PC-9 (cell line): ENCODE measurements around the gene ITK. TPM values are rescaled to one million over a fixed set of nuclear protein-coding genes. Genes with fewer than 3 reads are reported as not detected.
"Not testable (repeated sequence)": the region's sequence is repeated elsewhere in the genome, so short reads cannot be mapped to it uniquely, and the experiment has no call there.

ENCODE experiments used
- BruUV-seq: library from RNA; stranded (reverse); fragments of 400-500 nt; replicated peaks from 2 replicates; lab custom pipeline; 2021; lab: Mats Ljungman, UMichigan
- CTCF ChIA-PET: fragments of 300-600 bp; sonication (Branson Sonifier 250); formaldehyde crosslinking; loops from one replicate; lab custom pipeline; 2022; ENCODE audit warnings: antibody characterized with exemption; lab: Charles Lee
- POLR2A ChIA-PET: fragments of 300-600 bp; sonication (Branson Sonifier 250); formaldehyde crosslinking; loops from one replicate; lab custom pipeline; 2022; ENCODE audit warnings: antibody characterized with exemption; ENCODE audit not compliant: unreplicated experiment; lab: Charles Lee
- DNase-seq, 2 experiments: peaks; one replicate each; pipeline versions ENCODE4 v3.0.0 to v3.0.0-alpha.2; 2015 to 2022; ENCODE audit warnings: mixed read lengths in 1 of 2
- H2AFZ ChIP-seq: fragments of 200-600 bp; sonication (generic); 2 replicates; pipeline ENCODE4 v1.8.1; 2017; ENCODE audit warnings: antibody characterized with exemption
- H3F3A ChIP-seq: fragments of 200-600 bp; sonication (generic); 2 replicates; pipeline ENCODE4 v1.8.1; 2017; ENCODE audit warnings: antibody characterized with exemption, mild to moderate bottlenecking, low read depth; ENCODE audit not compliant: insufficient read depth
- H3K27ac ChIP-seq: fragments of 200-600 bp; sonication (generic); 2 replicates; pipeline ENCODE4 v1.6.1; 2016; ENCODE audit warnings: mixed run types
- H3K27me3 ChIP-seq: fragments of 200-600 bp; sonication (generic); 2 replicates; pipeline ENCODE4 v1.6.1; 2016; ENCODE audit warnings: low read depth, mixed run types; ENCODE audit not compliant: insufficient read depth
- H3K36me3 ChIP-seq: fragments of 200-600 bp; sonication (generic); 2 replicates; pipeline ENCODE4 v1.6.1; 2016; ENCODE audit warnings: low read depth, mixed run types
- H3K4me1 ChIP-seq: fragments of 200-600 bp; sonication (generic); replicated peaks from 2 replicates; pipeline ENCODE4 v1.6.1; 2016; ENCODE audit warnings: mixed run types; ENCODE audit not compliant: insufficient read depth
- H3K4me2 ChIP-seq: fragments of 200-600 bp; sonication (generic); 2 replicates; pipeline ENCODE4 v1.6.1; 2017; ENCODE audit warnings: mixed run types
- H3K4me3 ChIP-seq: fragments of 200-600 bp; sonication (generic); 2 replicates; pipeline ENCODE4 v1.6.1; 2016; ENCODE audit warnings: mixed run types
- H3K79me2 ChIP-seq: fragments of 200-600 bp; sonication (generic); 2 replicates; pipeline ENCODE4 v1.6.1; 2017; ENCODE audit warnings: low read depth, mixed run types
- H3K9me2 ChIP-seq: fragments of 200-600 bp; sonication (generic); 2 replicates; pipeline ENCODE4 v1.8.1; 2017; ENCODE audit warnings: mild to moderate bottlenecking; ENCODE audit not compliant: insufficient read depth
- H3K9me3 ChIP-seq: fragments of 200-600 bp; sonication (generic); 2 replicates; pipeline ENCODE4 v1.8.1; 2016; ENCODE audit warnings: low read depth; ENCODE audit not compliant: insufficient read depth
- H4K20me1 ChIP-seq: fragments of 200-600 bp; sonication (generic); 2 replicates; pipeline ENCODE4 v1.8.1; 2017; ENCODE audit not compliant: insufficient read depth
- CTCF ChIP-seq: fragments of 200-600 bp; sonication (generic); conservative IDR thresholded peaks from 2 replicates; pipeline ENCODE4 v1.6.1; 2017; ENCODE audit warnings: mixed run types, antibody characterized with exemption, mild to moderate bottlenecking, moderate library complexity
- EZH2 ChIP-seq: fragments of 200-600 bp; sonication (generic); IDR thresholded peaks from 2 replicates; pipeline ENCODE4 v1.8.0; 2017; ENCODE audit warnings: antibody characterized with exemption, low read depth
- intact Hi-C: fragments of 100-400 bp; cut with micrococcal nuclease; formaldehyde crosslinking; loops from one replicate; pipeline ENCODE4 v1.10.0; 2022; ENCODE audit not compliant: unreplicated experiment
- total RNA-seq: library from RNA; stranded (reverse); gene quantifications from 2 replicates; pipeline ENCODE4 v1.2.3, GENCODE V29; 2021

The ITK gene
- total RNA-seq, 1 experiment from 2014 or later: not detected

- Histone ChIP-seq H3F3A (no peaks in the 10 kb centered on the region), H2AFZ (no peak overlapping the region), H3K79me2 (no peaks in the 10 kb centered on the region), H3K9me3 (no peaks in the 10 kb centered on the region), H3K4me3 (no peak overlapping the region), H3K4me1 (no peaks in the 10 kb centered on the region), H3K36me3 (no peaks in the 10 kb centered on the region), H3K27ac (no peak overlapping the region), H3K4me2 (no peak overlapping the region), H3K27me3 (peaks cover 24% of the 10 kb centered on the region), H4K20me1 (no peaks in the 10 kb centered on the region), H3K9me2 (no peaks in the 10 kb centered on the region)
- ChIA-PET CTCF (no interaction called here), POLR2A (no interaction called here)
- TF ChIP-seq EZH2: no peak
- TF ChIP-seq CTCF: no peak
- intact Hi-C loops: no loop called here
- BruUV-seq: no TSS peak
- DNase-seq: no peak
Measured at GRCh38 chr5:157203417-157203816, 22.8 kb downstream of the ITK start.

GRCh38 chr5:157204765-157205164, 24.1 kb downstream of the ITK start:
- intact Hi-C loops: no loop called here
- Histone ChIP-seq H3K27me3 (peaks cover 33% of the 10 kb centered on the region), H2AFZ (no peak overlapping the region), H3K9me3 (no peaks in the 10 kb centered on the region), H3K4me2 (no peak overlapping the region), H3K27ac (no peak overlapping the region), H3K79me2 (no peaks in the 10 kb centered on the region), H3K4me3 (no peak overlapping the region), H3F3A (no peaks in the 10 kb centered on the region), H3K9me2 (no peaks in the 10 kb centered on the region), H3K36me3 (no peaks in the 10 kb centered on the region), H4K20me1 (no peaks in the 10 kb centered on the region), H3K4me1 (no peaks in the 10 kb centered on the region)
- no TSS peak for BruUV-seq
- ChIA-PET POLR2A (no interaction called here), CTCF (no interaction called here)
- TF ChIP-seq CTCF: no peak
- no peak for TF ChIP-seq EZH2
- no peak for DNase-seq

- Histone ChIP-seq H3K4me3 (no peak overlapping the region), H3K27ac (no peak overlapping the region), H2AFZ (no peak overlapping the region), H3K4me1 (no peaks in the 10 kb centered on the region), H3K9me3 (no peaks in the 10 kb centered on the region), H3K36me3 (no peaks in the 10 kb centered on the region), H3K79me2 (no peaks in the 10 kb centered on the region), H3K9me2 (no peaks in the 10 kb centered on the region), H3F3A (no peaks in the 10 kb centered on the region), H3K4me2 (no peak overlapping the region), H4K20me1 (no peaks in the 10 kb centered on the region), H3K27me3 (peaks cover 30% of the 10 kb centered on the region)
- ChIA-PET CTCF (no interaction called here), POLR2A (no interaction called here)
- no peak for DNase-seq
- BruUV-seq: no TSS peak
- intact Hi-C loops: no loop called here
- TF ChIP-seq CTCF (no peak), EZH2 (no peak)
Measured at GRCh38 chr5:157205708-157206107, 25.1 kb downstream of the ITK start.

GRCh38 chr5:157210652-157211051, 30.0 kb downstream of the ITK start:
- BruUV-seq, H3F3A ChIP-seq, CTCF ChIA-PET, H4K20me1 ChIP-seq, H3K4me3 ChIP-seq, POLR2A ChIA-PET, H3K4me1 ChIP-seq, H3K9me2 ChIP-seq, H3K79me2 ChIP-seq, H3K36me3 ChIP-seq, intact Hi-C loops, H3K27ac ChIP-seq, H3K9me3 ChIP-seq, H3K4me2 ChIP-seq, DNase-seq, H2AFZ ChIP-seq: not testable (repeated sequence)
- H3K27me3 ChIP-seq: peaks cover 34% of the 10 kb centered on the region
